HG02973 (cell line): ENCODE data around the gene RNU5D-1.
"Not testable (repeated sequence)": the region's sequence is repeated elsewhere in the genome, so short reads cannot be mapped to it uniquely, and the experiment has no call there.

Experiments
- ATAC-seq: cut with Tn5 transposase; IDR thresholded peaks from one replicate; pipeline ENCODE4 v1.9.1; 2021; ENCODE audit warnings: moderate library complexity; ENCODE audit not compliant: unreplicated experiment

RNU5D-1 gene

GRCh38 chr1:44730741-44731512 is at the start of gene RNU5D-1:
Gene RNU5D-1 (minus strand): TSS chr1:44731170.
- peak; percentile 55 for ATAC-seq

DNA sequence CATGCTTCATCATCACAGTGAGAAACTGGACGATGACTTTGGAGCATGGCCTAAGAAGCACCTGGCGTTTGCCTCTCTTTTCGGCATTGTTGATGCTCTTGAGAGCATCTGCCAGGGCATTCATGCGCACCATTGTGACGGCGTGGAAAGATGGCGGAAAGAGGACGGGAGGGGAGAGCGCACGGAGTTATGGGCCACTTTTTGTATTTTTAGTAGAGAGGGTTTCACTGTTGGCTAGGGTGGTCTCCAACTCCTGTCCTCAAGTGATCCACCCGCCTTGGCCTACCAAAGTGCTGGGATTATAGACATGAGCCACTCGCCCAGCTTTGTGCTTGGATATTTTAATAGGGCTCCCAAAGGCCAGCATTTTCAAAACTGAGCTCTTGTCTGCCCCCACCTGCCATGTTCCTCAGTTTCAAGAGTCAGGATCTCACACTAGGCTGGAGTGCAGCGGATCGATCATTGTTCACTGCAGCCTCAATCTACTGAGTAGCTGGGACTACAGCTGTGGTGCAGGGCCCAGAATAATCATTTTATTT is 49.7 kb upstream of the RNU5D-1 start:
- no peak for ATAC-seq

GRCh38 chr1:44778705-44779576 is 48.0 kb upstream of the RNU5D-1 start:
- no peak for ATAC-seq

GRCh38 chr1:44777969-44778635 is 47.1 kb upstream of the RNU5D-1 start:
- no peak for ATAC-seq

GRCh38 chr1:44777547-44777946 is 46.6 kb upstream of the RNU5D-1 start:
- no peak for ATAC-seq

GRCh38 chr1:44776730-44777068 is 45.7 kb upstream of the RNU5D-1 start:
- ATAC-seq, result no peak

DNA sequence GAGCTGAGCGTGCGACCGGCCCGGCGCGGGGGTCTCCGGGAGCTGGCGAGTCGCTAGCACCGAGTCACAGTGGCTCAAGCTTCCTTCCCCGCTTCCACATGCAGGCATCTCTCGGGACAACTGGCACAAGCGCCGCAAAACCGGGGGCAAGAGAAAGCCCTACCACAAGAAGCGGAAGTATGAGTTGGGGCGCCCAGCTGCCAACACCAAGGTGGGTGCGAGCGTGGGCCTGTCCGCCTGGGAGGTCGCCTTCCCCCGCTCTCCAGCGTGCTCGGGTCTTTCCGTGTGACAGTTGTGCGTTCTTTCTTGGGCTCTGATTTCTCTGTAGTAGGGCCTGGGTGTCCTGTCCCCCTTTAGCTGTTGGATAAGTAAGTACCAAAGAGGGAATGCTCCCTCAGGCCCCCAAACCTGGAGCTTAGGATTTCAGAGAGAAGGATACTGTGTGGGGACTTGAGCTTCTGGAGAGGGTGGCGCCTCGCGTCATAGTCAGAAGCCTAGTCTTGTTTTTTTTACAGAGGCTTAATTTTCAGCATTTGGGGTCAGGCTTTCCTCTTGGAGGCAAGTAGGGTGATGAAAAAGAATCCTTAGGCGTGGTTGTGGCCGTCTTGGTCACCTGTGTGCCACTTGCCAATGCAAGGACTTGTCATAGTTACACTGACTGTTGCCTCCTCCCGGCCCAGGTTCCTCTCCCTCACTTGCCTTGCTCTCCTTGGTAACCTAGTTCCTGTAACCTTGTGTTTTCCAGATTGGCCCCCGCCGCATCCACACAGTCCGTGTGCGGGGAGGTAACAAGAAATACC is 45.2 kb upstream of the RNU5D-1 start:
- no peak for ATAC-seq

- peak; percentile 71 for ATAC-seq
Measured at GRCh38 chr1:44775078-44775929, 44.3 kb upstream of the RNU5D-1 start, which contains the start of gene RPS8. Gene RPS8 (plus strand): TSS chr1:44775540. CDS start chr1:44775597, 57 bp downstream.

GRCh38 chr1:44766421-44766820 is 35.5 kb upstream of the RNU5D-1 start:
- ATAC-seq, result not testable (repeated sequence)

DNA sequence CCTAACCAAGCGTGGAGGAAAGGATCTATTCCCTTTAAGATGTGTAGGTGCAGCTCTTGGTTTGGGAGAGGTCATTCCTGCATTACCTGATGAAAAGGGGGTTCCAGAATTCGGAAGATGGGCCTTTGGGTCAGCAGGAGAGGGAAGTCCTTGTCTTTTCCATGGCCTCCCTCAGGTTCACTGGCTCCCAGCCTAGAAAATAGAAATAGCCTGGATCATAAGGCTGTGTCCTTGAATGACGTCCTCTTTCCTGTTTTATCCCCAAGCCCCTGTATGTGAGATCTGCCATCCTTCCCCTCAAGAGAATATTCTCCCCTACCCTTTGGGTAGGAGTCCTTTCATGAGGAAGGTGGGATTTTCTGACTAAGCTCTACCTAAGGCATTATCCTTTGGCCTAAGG is 29.9 kb upstream of the RNU5D-1 start:
- ATAC-seq, result no peak

- ATAC-seq, result no peak
Measured at GRCh38 chr1:44759077-44759476, 28.1 kb upstream of the RNU5D-1 start.

GRCh38 chr1:44757420-44757819 is 26.4 kb upstream of the RNU5D-1 start:
- ATAC-seq, result no peak

GRCh38 chr1:44747878-44748277 is 16.9 kb upstream of the RNU5D-1 start:
- no peak for ATAC-seq

DNA sequence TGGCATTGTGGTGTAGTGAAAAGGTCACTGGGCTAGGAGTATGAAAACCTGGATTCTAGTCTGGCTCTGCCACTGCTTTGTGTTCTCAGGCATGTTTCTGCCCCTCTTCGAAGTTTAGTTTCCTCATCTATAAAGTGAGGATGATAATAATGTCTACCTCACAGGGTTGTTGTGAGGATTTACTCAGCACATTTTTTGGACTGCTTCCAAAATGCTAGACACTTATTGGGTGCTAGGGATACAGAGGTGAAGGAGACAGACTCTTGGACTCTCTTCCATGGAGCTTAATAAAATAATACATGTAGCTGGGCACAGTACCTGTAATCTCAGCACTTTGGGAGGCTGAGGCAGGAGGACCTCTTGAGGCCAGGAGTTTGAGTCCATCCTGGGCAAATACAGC is 12.2 kb upstream of the RNU5D-1 start:
- no peak for ATAC-seq

GRCh38 chr1:44740179-44740617 is 9.2 kb upstream of the RNU5D-1 start:
- no peak for ATAC-seq

DNA sequence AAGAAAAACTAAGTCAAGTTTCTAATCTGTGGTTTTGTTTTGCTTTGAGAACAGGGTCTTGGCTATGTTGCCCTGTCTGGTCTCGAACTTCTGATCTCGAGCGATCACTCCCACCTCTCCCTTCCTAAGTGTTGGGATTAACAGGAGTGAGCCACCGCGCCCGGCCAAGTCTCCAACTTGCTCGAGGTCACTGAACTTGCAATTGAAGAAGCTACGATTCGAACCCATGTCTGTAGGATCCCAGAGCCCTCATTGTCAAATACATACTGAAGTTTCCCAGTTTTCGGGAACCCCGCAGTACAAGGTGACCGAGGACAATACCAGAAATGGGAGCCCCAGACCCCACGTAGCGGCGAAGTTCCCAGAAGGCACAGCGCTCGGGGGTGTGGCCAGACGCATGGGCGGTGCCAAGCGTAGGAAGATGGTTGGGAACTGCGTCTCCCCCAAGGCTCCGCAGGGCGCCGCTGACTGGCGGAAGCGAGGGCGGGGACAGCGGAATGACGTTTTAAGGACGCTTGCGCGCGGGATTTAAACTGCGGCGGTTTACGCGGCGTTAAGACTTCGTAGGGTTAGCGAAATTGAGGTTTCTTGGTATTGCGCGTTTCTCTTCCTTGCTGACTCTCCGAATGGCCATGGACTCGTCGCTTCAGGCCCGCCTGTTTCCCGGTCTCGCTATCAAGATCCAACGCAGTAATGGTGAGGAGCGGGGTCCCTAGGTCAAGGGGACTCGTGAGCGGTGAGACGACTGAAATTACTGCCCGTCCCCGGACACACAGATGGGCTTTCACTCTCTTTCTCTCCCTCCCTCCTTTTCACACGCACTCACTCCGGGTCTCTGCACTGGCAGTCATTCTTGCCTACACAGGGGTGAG is 8.6 kb upstream of the RNU5D-1 start, which contains the start of gene KIF2C:
Gene KIF2C (plus strand): TSS at position 531 of the 872 bp plus-strand sequence. CDS start 96 bp downstream, at position 627.
- ATAC-seq, result peak; percentile 92

GRCh38 chr1:44738953-44739306 is 8.0 kb upstream of the RNU5D-1 start:
- not testable (repeated sequence) for ATAC-seq

DNA sequence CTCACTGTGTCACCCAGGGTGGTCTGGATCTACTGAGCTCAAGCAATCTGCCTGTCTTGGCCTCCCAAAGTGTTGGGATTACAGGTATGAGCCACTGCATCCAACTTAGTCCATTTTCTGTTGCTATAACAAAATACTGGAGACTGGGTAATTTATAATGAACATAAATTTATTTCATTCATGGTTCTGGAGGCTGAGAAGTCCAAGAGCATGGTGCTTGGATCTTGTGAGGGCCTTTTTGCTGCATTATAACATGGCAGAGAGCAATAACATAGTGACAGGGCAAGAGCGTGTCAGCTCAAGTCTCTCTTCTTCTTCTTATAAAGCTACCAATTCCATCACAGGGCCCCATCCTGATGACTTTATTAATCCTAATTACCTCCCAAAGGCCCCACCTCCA is 5.0 kb upstream of the RNU5D-1 start:
- ATAC-seq, result no peak
